Measurements from ENCODE around the gene OR8D4. TPM values are rescaled to one million over a fixed set of nuclear protein-coding genes. Genes with fewer than 3 reads are reported as not detected.

OR8D4 gene
- total RNA-seq, 1 donor from 2014 or later, result not detected

DNA sequence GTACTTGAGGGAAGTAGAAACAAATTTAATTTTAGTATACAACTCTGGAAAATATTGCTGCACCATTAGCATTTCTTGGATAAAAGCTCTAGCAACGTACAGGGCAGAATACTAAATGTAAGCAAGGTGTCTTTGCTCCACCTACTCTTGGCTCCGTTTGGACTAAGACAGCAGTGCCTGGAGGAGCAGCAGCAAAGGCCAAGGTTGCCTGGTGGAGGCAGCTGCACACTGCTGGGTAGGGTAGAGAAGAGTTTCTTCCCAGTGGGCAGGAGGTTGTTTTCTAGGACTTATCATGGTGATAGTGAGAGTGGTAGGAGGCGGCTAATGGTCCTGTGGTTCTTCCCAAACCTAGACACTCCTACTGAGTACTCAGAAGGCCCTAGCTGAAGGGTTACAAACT is 2.2 kb upstream of the OR8D4 start:
- Histone ChIP-seq H3K79me2 (ENCODE audit: insufficient read depth, low read length) (no peaks in the 10 kb centered on the region), H3K9me3 (ENCODE audit: insufficient read depth, low read depth, low read length) (no peaks in the 10 kb centered on the region), H3K4me1 (ENCODE audit: insufficient read depth, low read length) (no peaks in the 10 kb centered on the region), H2AFZ (ENCODE audit: low read depth, low read length) (no peak overlapping the region), H3K9ac (ENCODE audit: low read length) (no peak overlapping the region), H4K20me1 (ENCODE audit: insufficient read depth, low read length) (no peaks in the 10 kb centered on the region), H3K4me3 (ENCODE audit: insufficient read depth, low read depth, low read length) (no peak overlapping the region), H3K27me3 (ENCODE audit: insufficient read depth, low read length) (no peaks in the 10 kb centered on the region), H3K4me2 (ENCODE audit: low read length) (no peak overlapping the region), H3K36me3 (ENCODE audit: insufficient read depth, low read length) (no peaks in the 10 kb centered on the region), H3K27ac (ENCODE audit: low read depth, low read length) (no peak overlapping the region)
- Mint-ChIP-seq H3K4me1 (ENCODE audit: low read depth, unreplicated experiment) (peaks cover 4% of the 10 kb centered on the region), H3K9me3 (ENCODE audit: unreplicated experiment) (no peaks in the 10 kb centered on the region), H3K27me3 (ENCODE audit: low read depth, unreplicated experiment) (no peaks in the 10 kb centered on the region), H3K27ac (ENCODE audit: unreplicated experiment) (no peak overlapping the region), H3K36me3 (ENCODE audit: low read depth, unreplicated experiment) (no peaks in the 10 kb centered on the region), H3K4me3 (ENCODE audit: unreplicated experiment) (no peak overlapping the region)
- FAIRE-seq (no peak), DNase-seq (ENCODE audit: low read depth) (no peak)
- TF ChIP-seq EZH2 (IDR thresholded peaks at IDR 0.05; ENCODE audit: insufficient read depth, low read length), result no peak
- TF ChIP-seq, protein P1, sequence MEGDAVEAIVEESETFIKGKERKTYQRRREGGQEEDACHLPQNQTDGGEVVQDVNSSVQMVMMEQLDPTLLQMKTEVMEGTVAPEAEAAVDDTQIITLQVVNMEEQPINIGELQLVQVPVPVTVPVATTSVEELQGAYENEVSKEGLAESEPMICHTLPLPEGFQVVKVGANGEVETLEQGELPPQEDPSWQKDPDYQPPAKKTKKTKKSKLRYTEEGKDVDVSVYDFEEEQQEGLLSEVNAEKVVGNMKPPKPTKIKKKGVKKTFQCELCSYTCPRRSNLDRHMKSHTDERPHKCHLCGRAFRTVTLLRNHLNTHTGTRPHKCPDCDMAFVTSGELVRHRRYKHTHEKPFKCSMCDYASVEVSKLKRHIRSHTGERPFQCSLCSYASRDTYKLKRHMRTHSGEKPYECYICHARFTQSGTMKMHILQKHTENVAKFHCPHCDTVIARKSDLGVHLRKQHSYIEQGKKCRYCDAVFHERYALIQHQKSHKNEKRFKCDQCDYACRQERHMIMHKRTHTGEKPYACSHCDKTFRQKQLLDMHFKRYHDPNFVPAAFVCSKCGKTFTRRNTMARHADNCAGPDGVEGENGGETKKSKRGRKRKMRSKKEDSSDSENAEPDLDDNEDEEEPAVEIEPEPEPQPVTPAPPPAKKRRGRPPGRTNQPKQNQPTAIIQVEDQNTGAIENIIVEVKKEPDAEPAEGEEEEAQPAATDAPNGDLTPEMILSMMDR (IDR thresholded peaks at IDR 0.05; ENCODE audit: insufficient read depth, low read depth, low read length), result no peak

DNA sequence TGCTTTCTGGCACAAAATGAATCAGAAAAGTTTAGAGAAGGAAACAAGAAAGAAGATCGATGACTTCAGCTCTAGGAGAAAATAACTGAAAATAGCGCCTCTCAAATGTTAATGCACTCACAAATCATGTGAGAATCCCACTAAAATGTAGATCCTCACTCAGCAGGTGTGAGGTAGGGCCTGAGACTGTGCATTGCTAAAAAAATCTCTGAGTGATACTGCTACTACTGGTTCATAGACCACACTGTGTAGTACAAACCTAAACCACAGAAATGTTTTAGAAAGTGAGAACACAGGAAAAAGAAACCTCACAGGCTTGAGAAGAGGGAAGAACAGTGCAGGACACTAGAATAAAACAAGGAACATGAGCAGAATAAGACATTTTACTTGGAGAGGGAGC is 2.0 kb downstream of the OR8D4 start:
- Mint-ChIP-seq H3K36me3 (ENCODE audit: low read depth, unreplicated experiment) (no peaks in the 10 kb centered on the region), H3K27me3 (ENCODE audit: low read depth, unreplicated experiment) (no peaks in the 10 kb centered on the region), H3K4me1 (ENCODE audit: low read depth, unreplicated experiment) (no peaks in the 10 kb centered on the region), H3K9me3 (ENCODE audit: unreplicated experiment) (no peaks in the 10 kb centered on the region), H3K4me3 (ENCODE audit: unreplicated experiment) (no peak overlapping the region), H3K27ac (ENCODE audit: unreplicated experiment) (no peak overlapping the region)
- Histone ChIP-seq H3K79me2 (ENCODE audit: insufficient read depth, low read length) (no peaks in the 10 kb centered on the region), H2AFZ (ENCODE audit: low read depth, low read length) (no peak overlapping the region), H3K9me3 (ENCODE audit: insufficient read depth, low read depth, low read length) (no peaks in the 10 kb centered on the region), H3K4me1 (ENCODE audit: insufficient read depth, low read length) (no peaks in the 10 kb centered on the region), H3K27me3 (ENCODE audit: insufficient read depth, low read length) (no peaks in the 10 kb centered on the region), H4K20me1 (ENCODE audit: insufficient read depth, low read length) (no peaks in the 10 kb centered on the region), H3K9ac (ENCODE audit: low read length) (no peak overlapping the region), H3K4me2 (ENCODE audit: low read length) (no peak overlapping the region), H3K36me3 (ENCODE audit: insufficient read depth, low read length) (no peaks in the 10 kb centered on the region), H3K27ac (ENCODE audit: low read depth, low read length) (no peak overlapping the region), H3K4me3 (ENCODE audit: insufficient read depth, low read depth, low read length) (no peak overlapping the region)
- DNase-seq (ENCODE audit: low read depth) (no peak), FAIRE-seq (no peak)
- TF ChIP-seq EZH2 (IDR thresholded peaks at IDR 0.05; ENCODE audit: insufficient read depth, low read length), result no peak
- TF ChIP-seq, protein P1 (IDR thresholded peaks at IDR 0.05; ENCODE audit: insufficient read depth, low read depth, low read length), result no peak

DNA sequence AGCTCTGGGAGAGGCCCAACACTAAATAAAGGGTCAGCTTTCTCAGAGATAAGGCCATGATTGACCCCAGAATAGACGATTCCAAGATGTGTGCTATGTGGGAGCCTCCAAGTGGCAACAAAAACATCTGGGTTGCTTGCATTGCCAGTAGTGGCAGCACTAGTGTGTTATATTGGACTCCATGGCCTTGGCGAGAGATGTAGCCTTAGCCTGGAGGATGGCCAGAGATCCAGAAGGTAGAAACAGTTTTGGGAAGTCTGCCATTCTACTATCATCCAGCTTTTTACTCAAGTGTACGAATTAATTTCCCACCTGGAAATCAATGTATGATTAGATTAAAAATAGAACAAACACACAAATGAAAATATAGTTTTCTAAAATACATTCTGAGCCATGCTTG is 3.0 kb downstream of the OR8D4 start:
- FAIRE-seq (no peak), DNase-seq (ENCODE audit: low read depth) (no peak)
- H3K4me1 ChIP-seq (ENCODE audit: insufficient read depth, low read length), result no peaks in the 10 kb centered on the region
- H4K20me1 ChIP-seq (ENCODE audit: insufficient read depth, low read length), result no peaks in the 10 kb centered on the region
- Mint-ChIP-seq H3K36me3 (ENCODE audit: low read depth, unreplicated experiment) (no peaks in the 10 kb centered on the region), H3K9me3 (ENCODE audit: unreplicated experiment) (no peaks in the 10 kb centered on the region), H3K4me3 (ENCODE audit: unreplicated experiment) (no peak overlapping the region), H3K27ac (ENCODE audit: unreplicated experiment) (no peak overlapping the region), H3K4me1 (ENCODE audit: low read depth, unreplicated experiment) (no peaks in the 10 kb centered on the region), H3K27me3 (ENCODE audit: low read depth, unreplicated experiment) (no peaks in the 10 kb centered on the region)
- no peak overlapping the region for H3K4me2 ChIP-seq (ENCODE audit: low read length)
- TF ChIP-seq EZH2 (IDR thresholded peaks at IDR 0.05; ENCODE audit: insufficient read depth, low read length), result no peak
- TF ChIP-seq, protein P1 (IDR thresholded peaks at IDR 0.05; ENCODE audit: insufficient read depth, low read depth, low read length), result no peak
- H2AFZ ChIP-seq (ENCODE audit: low read depth, low read length), result no peak overlapping the region
- H3K36me3 ChIP-seq (ENCODE audit: insufficient read depth, low read length), result no peaks in the 10 kb centered on the region
- no peaks in the 10 kb centered on the region for H3K27me3 ChIP-seq (ENCODE audit: insufficient read depth, low read length)
- H3K9me3 ChIP-seq (ENCODE audit: insufficient read depth, low read depth, low read length), result no peaks in the 10 kb centered on the region
- H3K27ac ChIP-seq (ENCODE audit: low read depth, low read length), result no peak overlapping the region
- H3K79me2 ChIP-seq (ENCODE audit: insufficient read depth, low read length), result no peaks in the 10 kb centered on the region
- no peak overlapping the region for H3K9ac ChIP-seq (ENCODE audit: low read length)
- H3K4me3 ChIP-seq (ENCODE audit: insufficient read depth, low read depth, low read length), result no peak overlapping the region

All from astrocyte (in vitro differentiated cells and primary cell).